IPS-NIHi7 (cell line): ENCODE measurements around the gene EPHA3.

Source experiments
- DNase-seq: peaks from one replicate; pipeline ENCODE4 v3.0.0; 2012; ENCODE audit warnings: mixed read lengths; ENCODE audit errors: extremely low spot score

The EPHA3 gene

DNA sequence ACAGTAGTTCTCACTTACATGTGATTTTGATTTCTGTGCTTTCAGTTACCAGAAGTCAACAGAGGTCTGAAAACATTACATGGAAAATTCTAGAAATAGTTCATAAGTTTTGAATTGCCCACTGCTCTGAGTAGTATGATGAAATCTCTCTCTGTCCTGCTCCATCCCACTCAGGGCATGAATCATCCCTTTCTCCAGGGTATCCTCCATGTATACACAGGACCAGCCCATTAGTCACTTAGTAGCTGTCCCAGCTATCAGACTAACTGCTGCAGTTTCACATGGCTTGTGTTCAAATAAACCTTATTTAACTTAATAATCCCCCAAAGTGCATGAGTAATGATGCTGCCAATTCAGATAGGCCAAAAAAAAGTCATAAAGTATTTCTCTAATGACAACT, 38.6 kb downstream of the EPHA3 start:
- DNase-seq = no peak

- no peak for DNase-seq
Measured at GRCh38 chr3:89154416-89154815, 47.0 kb downstream of the EPHA3 start.

DNA sequence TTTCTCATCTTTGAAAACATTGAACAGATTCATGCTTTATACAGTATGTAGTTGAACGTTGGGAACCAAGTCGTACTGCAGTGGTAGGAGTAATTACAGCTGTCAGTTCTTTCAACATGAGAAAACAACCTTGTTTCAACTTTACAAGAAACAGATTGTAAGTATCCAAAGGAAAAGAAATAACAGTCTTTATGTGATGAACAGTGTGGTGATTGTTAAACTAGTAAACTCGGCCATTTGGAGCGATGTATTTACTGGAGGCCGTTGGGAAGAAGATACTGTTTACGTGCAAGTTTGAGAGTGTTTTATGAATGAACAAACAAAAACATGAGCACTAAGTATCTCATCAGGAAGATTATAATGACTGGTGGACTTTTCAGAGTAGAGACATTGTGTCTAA, 48.4 kb downstream of the EPHA3 start:
- no peak for DNase-seq

DNA sequence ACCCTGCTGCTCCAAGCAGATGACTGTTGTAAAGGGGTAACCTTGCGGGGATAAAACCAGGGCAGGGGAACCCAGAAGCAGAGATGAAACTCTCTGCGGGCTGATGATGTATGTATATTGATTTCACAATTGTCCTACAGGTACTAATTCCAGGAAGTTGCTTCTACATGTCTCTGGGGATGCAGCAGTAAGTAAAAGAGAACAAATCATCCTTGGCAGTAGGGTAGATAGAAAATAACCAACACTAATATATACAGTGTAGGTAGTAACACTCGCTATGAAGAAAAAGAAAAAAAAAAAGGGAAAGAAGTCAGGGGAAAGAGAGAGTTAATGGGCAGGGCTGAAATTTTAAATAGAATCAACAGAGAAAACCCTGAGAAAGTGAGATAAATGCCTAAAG, 50.2 kb downstream of the EPHA3 start:
- DNase-seq = no peak

GRCh38 chr3:89159605-89160004, 52.2 kb downstream of the EPHA3 start:
- DNase-seq = no peak

DNA sequence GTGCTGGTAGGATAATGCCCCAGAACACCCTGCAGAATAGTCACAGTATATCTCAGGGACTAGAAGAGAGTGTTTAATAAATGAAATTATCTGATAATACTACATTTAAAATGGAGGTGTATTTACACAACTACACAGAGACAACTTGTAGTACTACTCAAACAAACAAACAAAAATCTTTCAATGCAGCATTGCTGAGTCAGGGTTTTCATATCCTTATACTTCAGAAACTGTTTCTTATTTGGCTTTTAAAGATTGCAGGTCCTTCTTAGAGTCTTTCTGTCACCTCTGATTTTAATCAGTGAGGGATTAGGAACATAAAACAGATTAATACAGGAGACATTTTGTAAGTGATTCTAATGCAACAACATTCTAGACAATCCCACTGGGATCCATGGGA, 57.4 kb downstream of the EPHA3 start:
- no peak for DNase-seq

DNA sequence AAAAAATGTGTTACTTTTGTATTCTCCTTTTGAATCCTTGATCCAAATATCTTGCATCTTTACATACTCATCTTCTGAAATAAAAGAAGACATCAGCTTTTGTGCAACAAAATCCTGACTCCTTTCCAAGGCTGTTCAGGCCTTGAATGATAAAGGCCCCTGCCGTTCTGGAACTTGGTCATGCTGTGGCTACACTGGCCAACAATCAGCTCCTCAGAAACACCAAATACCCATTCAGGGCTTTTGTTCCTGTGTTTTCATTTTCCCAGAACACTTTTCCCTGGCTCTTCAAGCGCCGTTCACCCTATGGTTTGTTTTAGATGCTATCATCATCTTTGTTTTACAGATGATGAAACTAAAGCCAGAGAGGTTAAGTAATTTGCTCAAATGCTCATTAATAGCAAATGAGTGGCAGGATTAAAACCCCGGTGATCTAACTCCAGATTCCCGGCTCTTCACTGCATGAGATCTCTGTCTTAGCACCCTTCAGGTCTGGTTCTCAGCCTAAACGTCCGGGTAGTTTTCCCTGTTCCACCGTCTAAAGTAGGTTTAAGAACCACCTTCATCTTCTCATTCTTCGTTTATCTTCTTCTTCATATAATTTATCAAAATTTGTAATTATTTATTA, 58.3 kb downstream of the EPHA3 start:
- DNase-seq = peak; percentile 45

DNA sequence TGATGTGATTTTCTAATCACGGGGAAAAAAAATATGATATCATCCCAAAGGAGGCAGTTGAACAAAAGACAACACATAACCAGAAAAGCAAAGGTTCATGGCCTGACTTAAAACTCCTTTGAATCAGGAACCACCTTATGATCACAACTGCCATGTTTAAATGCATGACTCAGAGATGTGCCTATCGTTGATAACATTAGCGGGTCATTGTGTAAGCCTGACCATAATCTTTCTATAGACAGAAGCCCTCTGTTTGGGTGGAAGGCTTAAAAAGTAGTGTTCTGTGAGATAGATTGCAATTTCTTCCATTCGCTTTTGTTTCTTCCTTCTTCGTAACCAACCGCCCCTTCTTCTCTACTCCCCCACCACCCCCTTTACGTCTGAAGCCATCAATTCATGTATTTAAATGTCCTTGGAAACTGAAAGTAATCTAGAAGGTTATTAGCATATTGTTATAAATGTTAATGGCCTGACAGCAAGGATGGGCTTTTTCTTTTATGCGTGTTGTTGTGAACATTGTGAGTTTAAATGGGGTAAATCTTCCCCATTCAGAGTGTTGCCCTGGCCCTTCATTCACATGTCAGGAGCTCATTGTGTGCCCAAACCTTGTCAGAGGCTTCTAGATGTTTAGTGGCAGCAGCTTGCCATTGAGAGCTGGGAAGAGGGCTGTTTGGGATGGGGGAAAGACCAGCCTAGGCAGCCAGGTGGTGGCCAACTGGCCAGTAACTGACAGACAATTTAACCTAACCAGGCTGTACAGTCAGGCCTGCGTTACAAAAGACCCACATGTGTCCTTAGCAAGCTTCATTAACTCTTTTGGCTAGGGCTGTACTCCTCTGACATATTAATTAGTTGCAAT, 64.5 kb downstream of the EPHA3 start:
- no peak for DNase-seq

DNA sequence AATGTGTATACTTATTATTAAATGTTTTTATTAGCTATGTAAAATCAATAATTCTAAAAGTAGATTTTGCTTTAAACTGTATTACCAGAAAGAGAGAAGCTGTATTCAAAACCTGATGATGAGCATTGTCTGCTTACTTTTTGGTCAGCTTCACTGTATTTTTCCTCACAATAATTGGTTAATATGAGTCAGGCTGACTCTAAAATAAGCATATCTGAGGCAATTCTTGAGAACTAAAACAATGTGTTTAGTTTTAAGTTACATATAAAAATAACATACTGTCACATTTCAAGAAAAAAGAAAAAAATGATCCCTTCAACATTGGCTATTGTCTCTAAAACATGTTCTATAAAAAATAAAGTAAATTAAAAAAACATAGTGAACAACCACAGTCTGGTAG, 66.1 kb downstream of the EPHA3 start:
- no peak for DNase-seq

DNA sequence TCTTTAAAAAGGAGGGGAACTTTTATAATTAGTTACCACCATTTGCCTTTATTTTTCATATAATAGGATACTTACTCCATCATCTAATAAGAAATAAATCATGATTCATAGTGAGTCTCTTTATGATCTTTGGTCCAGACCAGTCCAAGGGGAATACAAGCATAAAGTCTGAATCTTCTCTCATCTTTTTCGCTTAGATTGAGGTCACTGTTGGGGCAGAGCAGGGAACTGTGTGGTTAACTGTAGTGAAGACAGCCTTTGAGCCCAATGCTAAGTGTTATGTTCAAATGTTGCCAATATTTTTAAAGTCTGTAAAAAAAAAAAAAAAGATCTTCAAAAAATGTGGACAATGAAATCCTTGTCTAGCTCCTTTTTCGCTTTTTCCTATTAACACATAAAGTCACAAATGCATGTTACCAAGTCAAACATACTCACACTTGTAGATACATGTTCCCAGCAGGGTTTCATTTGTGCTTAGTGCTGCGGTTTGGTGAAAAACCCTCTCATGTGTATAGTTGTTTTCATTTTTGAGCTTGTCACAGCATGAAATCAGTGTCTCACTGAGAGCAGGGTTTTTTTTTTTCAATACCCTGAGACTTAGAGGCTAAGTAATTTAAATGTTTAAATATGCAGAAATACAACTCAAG, 72.1 kb downstream of the EPHA3 start:
- DNase-seq = no peak

DNA sequence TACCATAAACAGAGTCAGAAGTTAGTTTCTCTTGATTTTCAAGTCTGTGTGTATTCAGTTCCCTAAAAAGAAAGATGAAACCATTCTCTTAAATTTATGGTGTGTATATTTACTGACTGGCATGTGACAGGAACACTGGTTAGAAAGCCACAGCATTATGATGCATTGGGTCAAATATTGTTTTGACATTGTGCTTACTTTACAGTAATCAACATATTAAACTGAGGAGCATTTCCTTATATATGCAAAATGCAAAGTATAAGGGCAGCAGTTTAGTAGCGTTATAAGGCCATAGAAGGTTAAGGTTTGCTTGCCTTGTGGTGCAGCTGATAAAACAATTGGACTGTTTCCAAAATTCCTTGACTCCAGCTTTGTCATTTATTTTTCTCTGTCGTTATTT, 72.9 kb downstream of the EPHA3 start:
- DNase-seq = no peak

- no peak for DNase-seq
Measured at GRCh38 chr3:89182056-89182455, 74.6 kb downstream of the EPHA3 start.

DNA sequence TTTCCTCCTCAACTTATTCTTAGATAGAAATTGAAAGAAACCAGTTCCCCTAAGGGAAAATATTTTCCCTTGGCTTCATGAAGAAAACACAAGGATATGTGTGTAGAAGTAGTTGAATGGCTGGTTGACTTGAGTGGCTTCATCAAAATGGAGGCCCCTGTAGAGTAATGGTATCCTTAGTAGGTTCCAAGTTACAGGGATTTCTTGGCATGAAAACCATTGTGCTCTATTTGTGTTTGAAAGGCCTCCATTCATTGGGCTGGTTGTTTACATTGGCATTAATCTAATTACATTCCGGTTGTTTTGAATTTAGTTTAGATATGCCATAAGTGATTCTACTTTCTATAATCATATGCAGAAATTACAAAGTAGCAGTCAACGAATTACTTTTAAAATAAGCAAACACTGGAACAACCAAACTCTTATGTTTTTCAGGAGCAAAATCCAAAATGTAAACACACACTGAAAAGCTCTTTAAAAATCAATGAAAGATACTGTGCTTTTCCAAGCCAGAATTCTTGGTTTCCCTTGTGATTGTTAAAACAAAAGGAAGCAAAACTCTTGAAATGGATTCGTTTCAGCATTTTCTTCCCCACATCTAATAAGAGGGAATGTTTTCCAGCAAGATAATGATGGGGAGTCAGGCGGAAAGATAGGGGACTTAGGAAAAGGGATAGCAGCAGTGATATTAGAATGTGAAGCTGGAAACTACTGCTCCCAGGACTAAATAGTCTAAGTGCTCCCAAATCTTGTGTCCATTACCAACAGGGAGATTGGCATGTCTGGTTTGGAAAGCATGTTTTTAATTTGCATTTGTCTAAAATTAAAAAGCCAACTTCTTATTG, 77.0 kb downstream of the EPHA3 start:
- DNase-seq = no peak

- DNase-seq = no peak
Measured at GRCh38 chr3:89186456-89186855, 79.0 kb downstream of the EPHA3 start.

DNA sequence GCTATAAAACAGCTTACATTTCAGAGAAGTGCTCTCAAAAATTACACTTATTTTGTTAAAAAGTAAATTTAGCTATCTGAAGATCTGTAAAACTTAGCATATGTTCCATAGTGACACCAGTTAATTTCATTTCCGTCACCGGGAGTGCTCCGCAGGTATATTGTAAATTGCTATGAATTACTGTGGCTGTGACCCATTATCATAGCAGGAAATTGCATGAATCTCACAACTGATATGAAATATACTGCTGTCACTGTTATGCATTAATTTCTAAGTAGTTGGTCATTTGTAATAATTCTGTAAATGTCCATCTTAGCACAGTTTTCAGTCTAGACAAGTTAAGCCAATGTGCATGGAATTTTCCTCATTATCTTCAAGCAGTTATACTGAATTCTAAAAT, 91.2 kb downstream of the EPHA3 start:
- no peak for DNase-seq

- DNase-seq = no peak
Measured at GRCh38 chr3:89212619-89213018, 105.2 kb downstream of the EPHA3 start.

DNA sequence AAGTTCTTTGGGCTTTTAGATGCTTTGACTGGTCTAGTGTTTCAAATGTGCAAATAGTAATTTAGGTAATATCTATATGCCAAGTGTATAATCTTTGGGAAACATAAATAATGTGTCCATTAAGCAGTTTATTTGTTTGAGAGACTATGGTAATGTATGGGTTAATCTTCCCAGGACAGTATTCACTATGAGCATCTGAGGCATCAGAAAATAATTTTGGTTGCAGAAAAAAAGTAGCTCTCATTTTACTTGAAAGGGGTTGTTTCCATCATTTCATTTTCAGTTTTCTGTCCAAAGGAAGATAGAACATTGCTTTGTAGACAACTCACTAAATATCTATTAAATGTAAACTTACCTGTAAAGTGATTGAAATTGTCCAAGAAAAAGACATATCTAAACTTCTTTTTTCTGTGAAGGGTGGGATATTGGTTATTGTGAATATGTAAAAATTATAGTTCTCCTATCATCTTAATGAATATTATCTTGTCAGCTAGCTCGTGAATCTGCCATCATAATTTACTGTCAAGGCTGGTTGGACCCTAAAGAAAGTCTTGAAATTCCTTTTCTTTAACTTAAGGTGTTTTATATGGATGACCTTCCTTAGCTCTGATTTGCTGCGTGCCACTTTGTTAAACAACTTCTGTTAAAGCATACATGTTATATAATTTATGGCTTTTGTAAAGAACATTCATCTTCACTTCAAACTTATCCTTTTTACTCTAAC, 108.8 kb downstream of the EPHA3 start:
- no peak for DNase-seq

GRCh38 chr3:89217148-89217685, 109.8 kb downstream of the EPHA3 start:
- DNase-seq = no peak

GRCh38 chr3:89221924-89222323, 114.5 kb downstream of the EPHA3 start:
- no peak for DNase-seq

DNA sequence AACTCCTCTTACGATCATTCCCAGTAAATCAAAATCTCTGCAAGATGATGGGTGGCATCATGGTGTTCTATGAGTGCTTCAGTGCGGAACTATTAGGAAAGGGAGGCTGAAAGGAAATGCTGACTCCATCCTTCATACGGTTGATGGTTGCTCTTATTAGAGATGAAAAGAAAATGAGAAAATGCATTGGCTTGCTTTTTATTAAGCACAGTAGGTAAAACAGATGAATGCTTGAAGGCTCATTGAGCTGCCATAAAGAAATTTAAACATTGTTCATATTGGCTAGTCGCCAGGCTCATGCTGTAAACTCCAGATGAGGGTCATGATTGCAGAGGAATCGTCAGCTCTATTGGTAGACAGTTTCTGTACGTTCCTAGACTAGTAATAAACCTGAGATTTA, 115.8 kb downstream of the EPHA3 start:
- no peak for DNase-seq

DNA sequence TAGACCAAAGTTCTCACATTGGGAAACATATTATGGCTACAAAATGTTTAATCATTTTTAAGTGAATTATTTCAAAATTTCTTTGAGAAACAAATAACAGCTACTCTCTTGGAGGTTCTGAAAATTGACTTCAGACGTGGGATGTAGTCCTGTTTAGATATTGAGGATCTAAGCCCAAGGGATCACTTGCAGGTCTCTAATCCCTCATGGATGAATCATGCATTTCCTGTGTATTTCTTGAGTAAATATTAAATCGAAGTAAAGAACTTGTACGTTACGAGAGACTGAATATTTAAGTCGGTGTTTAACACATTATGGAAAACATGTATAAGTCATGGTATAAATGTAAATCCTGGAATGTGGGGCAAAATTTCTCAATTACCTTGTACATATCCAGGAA, 119.8 kb downstream of the EPHA3 start:
- no peak for DNase-seq
